Measurements from ENCODE around the gene ARFRP1.
A peak's percentile ranks its signal among the peaks of the same experiment; 100 is the strongest.

The ARFRP1 gene

DNA sequence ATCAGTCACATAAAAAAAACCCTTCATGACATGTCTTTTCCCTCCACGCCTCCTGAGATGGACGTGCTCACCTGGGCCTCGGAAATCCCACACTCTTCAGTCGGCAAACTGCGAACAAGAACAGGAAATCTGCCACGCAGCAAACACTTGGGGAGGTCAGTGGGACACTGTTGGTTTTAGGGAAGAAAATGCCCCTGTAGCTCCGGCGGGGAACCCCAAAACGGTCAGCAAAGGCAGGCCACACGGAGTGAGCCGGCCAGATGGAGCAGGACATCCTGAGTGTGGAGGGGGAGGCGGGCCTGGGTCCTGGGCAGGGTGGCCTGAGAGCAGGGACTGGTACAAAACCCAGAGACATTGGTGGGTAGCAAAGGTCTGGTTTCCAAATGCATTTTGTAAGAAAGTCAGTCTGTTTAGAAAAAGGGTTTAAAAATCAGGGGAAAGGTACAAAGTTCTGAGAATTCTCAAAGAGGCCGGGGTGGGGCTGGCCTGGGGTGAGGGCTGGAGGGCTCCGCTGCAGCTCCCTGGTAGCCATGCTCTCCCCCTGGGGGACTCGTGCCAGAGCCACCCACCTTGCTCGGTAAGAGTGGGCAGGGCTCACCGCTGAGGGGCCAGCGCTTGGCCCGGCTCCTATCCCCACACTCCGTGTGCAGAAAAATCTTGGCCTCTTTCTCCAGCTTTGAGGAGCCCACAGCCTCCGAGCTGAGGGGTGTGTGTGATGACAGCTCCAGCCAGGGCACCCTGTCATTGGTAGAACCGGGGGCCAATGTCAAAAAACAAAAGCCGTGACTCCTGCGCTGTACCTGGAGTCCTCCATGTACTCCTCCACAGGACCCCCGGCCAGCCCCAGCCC is 37.0 kb upstream of the ARFRP1 start:
- Histone ChIP-seq H3K4me3 (no peak overlapping the region), H3K27ac (no peak overlapping the region)

DNA sequence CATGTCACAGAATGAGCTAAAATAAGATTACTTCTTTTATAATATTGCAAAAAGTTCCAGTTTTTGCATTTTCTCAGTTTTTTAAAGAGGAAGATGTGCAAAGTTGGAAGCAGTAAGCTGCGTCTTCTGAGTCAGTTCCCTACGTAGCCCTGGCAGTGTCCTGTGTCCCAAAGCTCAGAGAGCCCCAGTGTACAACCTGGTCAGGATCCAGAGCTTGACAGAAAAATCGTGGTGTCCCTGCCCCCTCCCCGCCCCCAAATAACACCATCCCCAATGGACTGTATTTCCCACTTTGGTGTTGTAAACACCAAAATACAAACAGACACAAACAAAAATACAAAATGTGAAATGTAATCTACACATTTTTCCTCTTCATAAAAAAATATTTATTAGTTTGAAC is 36.4 kb upstream of the ARFRP1 start:
- Histone ChIP-seq H3K4me3 (no peak overlapping the region), H3K27ac (no peak overlapping the region)

DNA sequence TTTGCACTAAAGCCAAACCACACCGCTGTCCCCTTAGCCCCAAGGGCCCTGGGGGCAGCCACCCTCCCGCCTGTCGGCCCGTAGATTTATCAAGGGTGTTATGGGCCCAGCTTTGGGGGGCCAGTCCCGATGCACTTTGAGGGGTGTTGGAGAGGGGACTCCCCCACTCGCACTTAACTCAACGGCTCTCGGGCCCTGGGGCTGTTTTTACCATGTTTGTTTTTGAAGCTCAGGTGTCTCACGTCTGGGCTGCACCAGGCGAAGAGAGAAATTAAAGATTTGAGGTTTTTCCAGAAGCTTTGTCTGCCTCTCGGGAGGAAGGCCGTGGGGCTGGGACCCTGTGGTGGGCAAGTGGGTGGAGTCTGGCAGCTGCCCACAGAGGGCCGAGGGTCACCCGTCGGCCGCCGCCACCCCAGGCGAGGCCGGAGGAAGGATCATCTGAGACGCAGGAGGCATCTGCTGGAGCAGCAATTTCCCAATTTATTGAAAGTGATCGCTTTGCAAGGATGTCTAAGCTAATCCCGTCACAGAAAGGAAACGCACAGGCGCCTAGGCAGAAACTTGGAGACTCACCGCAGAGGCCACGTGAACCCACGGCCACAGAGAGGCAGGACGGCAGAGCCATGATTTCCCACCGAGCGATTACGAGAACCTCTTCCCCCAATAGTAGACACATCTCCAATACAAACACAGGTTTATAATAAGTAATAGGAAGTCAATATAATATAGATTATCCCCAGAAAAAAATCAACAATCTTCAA is 35.6 kb upstream of the ARFRP1 start:
- H3K4me3 ChIP-seq, result no peak overlapping the region
- H3K27ac ChIP-seq, result no peak overlapping the region

DNA sequence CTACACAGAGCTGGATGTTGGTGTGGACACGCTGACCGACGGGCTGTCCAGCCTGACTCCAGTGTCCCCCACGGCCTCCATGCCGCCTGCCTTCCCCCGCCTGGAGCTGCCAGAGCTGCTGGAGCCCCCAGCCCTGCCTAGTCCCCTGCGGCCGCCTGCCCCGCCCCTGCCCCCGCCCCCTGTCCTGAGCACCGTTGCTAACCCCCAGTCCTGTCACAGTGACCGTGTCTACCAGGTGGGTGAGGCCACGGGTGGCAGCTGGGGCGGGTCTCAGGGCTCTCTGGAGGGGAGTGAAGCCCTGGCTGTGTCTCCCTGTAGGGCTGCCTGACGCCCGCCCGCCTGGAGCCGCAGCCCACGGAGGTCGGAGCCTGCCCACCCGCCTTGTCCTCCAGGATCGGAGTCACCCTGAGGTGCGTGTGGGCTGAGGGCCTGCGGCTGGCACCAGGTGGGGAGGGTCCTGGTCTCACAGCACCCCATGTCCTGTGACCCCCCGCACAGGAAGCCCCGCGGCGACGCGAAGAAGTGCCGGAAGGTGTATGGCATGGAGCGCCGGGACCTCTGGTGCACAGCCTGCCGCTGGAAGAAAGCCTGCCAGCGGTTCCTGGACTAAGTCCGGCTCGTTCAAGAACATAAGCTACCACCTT is 34.7 kb upstream of the ARFRP1 start:
- H3K27ac ChIP-seq, result peak overlapping the region in 4 of 21 experiments; percentile 29 to 88 (median 86)
- no peak overlapping the region for H3K4me3 ChIP-seq

DNA sequence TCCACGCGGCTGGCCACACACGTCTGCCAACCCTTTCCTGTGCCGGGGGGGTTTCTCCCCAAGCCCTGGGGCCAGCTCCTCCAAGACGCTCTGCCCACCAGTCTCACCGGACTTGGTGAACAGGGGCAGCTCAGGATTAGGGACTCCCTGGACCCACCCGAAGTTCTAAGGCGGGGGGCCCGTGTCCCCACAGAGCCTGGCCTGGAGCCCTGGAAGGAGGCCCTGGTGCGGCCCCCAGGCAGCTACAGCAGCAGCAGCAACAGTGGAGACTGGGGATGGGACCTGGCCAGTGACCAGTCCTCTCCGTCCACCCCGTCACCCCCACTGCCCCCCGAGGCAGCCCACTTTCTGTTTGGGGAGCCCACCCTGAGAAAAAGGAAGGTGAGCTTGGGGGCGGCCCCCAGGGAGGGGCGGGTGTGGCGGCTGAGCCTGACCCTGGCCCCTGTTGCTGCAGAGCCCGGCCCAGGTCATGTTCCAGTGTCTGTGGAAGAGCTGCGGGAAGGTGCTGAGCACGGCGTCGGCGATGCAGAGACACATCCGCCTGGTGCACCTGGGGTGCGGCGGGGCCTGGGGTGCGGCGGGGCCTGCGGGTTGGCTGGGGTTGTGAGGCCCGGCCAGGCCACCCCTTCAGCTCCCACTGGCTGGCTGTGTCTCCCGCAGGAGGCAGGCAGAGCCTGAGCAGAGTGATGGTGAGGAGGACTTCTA is 34.1 kb upstream of the ARFRP1 start:
- peak overlapping the region in 6 of 7 experiments; percentile 53 to 75 (median 62) for H3K4me3 ChIP-seq
- H3K27ac ChIP-seq, result peak overlapping the region in 16 of 21 experiments; percentile 1 to 94 (median 86)

DNA sequence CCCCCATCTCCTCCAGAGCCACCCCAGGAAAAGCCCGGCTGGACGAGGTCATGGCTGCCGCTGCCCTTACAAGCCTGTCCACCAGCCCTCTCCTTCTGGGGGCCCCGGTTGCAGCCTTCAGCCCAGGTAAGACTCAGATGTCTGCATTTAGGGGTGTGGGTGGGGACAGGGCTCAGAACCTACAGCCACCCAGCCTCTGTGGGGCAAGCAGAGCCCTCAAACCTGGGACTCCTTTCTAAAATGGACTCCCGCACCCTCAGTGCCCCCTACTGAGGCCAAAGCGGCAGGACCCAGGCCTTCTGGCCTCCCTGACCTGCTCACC is 33.5 kb upstream of the ARFRP1 start:
- Histone ChIP-seq H3K4me3 (peak overlapping the region in 6 of 7 experiments; percentile 53 to 75 (median 62)), H3K27ac (peak overlapping the region in 18 of 21 experiments; percentile 1 to 94 (median 86))

DNA sequence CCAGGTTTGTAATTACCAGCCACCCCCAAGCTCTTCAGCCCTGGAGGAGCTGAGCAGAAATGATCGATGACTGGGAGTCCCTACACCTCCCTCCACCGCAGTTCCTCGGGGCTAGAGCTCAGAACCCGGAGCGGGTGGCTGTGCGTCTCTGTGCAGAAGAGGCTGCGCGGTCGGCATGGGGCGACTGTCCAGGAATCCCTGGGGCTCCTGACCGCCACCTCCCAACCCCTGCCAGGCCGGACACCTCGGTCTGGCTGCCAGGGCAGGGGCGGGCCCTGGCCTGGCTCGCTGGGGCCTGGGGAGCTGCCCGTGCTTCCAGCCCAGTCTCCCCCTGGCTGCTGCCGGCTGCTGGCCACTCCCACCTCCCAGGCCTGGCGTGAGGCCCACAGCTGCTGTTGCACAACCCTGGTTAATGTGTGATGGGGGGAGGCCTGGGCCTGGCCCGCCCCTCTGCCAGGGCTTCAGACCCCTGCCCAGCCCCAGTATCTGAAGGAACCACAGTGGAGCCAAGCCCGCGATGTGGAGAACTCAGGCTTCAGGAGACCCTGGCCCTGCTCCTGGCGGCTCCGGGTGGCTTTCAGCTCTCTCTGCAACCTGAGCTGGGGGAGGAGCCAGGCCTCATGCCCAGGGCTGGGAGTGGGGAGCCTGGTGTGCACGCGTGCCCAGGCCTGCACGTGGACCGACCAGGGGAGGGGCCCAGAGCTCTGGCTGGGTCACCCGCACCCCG is 33.0 kb upstream of the ARFRP1 start:
- peak overlapping the region; percentile 32 to 94 (median 86) for H3K27ac ChIP-seq
- peak overlapping the region; percentile 53 to 75 (median 62) for H3K4me3 ChIP-seq

DNA sequence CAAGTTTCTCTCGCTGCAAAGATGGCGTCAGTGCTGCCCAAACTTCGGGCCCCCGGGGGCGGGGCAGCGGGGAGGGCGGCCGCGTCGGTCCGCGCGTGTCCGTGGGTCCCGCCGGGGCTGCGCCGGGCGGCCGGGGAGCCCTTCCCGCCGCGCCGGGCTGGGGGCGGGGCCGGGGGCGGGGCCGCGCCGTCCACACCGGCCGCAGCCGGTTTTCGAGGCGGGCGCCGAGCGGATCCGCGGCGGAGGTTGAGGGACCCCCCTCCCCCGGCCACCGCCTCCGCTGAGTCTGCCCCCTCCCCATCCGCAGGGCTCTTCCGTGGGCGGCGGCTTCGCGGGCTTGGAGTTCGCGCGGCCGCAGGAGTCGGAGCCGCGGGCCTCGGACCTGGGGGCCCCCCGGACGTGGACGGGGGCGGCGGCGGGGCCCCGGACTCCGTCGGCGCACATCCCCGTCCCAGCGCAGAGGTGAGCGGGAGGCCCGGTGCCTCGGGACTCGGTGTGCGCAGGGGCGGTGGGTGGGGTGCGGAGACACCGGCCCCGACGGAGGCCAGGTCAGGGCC is 32.4 kb upstream of the ARFRP1 start:
- peak overlapping the region; percentile 53 to 75 (median 62) for H3K4me3 ChIP-seq
- H3K27ac ChIP-seq, result peak overlapping the region; percentile 32 to 94 (median 86)

DNA sequence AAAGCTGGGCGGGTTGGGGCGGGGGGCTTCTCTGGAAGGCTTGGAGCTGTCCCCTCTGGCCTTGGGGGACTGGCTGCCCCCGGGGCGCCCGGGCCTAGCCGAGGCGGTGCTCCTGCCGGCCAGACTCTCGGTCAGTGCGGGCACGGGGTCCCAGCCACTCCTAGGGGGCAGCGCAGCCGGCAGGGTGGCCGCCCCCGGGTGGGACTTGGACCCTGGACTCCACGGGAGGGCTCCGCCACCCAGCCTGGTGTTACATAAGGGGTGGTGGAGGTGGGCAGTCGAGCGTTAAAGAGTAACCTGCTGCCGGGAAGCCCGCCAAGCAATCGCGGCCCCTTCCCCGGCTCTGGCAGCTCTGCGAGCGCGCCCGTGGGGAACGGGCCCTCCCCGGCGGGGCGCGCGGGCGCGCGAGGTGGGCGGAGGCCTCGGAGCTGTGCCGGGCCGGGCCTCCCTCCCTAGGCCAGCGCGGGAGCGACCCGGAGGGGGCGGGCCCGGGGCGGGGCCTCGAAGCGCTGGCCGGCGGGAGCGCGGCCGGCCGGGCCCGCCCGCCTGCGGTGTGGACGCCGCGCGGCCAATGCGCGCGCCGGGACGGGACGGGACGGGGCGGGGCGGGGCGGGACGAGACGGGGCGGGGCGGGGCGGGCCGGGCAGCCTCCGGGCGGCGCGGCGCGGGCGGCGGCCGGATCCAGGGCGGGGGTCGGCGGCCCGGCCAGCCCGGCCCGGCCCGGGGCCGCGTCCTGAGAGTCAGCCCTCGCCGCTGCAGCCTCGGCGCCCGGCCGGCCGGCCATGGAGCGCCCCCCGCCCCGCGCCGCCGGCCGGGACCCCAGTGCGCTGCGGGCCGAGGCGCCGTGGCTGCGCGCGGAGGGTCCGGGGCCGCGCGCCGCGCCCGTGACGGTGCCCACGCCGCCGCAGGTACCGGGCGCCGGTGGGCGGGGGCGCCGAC is 31.6 kb upstream of the ARFRP1 start, which contains the start of gene SLC2A4RG:
Gene SLC2A4RG (plus strand): TSS at position 647 of the 940 bp plus-strand sequence. CDS start 137 bp downstream, at position 784.
- peak within 1 kb of the TSS; percentile 61 to 94 (median 87) for H3K27ac ChIP-seq
- H3K4me3 ChIP-seq, result peak within 1 kb of the TSS; percentile 53 to 75 (median 62)

DNA sequence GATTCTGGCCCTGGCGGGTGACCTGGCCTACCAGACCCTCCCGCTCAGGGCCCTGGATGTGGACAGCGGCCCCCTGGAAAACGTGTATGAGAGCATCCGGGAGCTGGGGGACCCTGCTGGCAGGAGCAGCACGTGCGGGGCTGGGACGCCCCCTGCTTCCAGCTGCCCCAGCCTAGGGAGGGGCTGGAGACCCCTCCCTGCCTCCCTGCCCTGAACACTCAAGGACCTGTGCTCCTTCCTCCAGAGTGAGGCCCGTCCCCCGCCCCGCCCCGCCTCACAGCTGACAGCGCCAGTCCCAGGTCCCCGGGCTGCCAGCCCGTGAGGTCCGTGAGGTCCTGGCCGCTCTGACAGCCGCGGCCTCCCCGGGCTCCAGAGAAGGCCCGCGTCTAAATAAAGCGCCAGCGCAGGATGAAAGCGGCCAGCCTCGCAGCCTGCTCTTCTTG is 30.9 kb upstream of the ARFRP1 start:
- peak overlapping the region; percentile 19 to 94 (median 81) for H3K27ac ChIP-seq
- H3K4me3 ChIP-seq, result peak overlapping the region; percentile 32 to 53 (median 41)

DNA sequence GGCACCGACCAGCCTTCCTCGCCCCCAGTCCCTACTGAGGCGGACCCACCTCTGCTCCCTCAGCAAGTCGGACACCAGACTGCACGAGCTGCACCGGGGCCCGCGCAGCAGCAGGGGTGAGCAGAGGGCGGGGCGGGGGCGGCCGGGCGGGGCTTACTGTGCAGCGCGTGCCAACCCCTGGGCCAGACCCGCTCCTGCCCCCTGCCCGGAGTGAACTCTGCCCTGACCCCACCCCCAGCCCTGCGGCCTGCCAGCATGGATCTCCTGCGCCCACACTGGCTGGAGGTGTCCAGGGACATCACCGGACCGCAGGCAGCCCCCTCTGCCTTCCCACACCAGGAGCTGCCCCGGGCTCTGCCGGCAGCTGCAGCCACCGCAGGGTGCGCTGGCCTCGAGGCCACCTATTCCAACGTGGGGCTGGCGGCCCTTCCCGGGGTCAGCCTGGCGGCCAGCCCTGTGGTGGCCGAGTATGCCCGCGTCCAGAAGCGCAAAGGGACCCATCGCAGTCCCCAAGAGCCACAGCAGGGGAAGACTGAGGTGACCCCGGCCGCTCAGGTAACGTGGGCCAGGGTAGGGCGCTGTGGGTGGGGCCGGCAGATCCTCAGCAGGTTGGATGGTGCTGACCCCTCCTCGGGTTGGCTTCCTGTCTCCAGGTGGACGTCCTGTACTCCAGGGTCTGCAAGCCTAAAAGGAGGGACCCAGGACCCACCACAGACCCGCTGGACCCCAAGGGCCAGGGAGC is 30.3 kb upstream of the ARFRP1 start:
- Histone ChIP-seq H3K27ac (peak overlapping the region in 20 of 21 experiments; percentile 6 to 94 (median 75)), H3K4me3 (peak overlapping the region; percentile 32 to 53 (median 41))

DNA sequence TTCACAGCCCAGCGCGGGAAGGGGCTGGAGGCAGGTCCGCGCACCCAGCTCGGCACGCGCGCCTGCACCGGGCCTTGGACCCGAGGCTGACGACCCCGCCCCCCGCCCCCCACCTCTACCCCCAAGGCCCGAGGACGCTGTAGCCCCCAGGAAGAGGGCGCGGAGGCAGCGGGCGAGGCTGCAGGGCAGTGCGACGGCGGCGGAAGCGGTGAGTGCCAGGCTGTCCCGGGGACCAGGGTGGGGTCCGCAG is 29.8 kb upstream of the ARFRP1 start:
- peak overlapping the region; percentile 32 to 53 (median 41) for H3K4me3 ChIP-seq
- H3K27ac ChIP-seq, result peak overlapping the region in 19 of 21 experiments; percentile 6 to 94 (median 68)

DNA sequence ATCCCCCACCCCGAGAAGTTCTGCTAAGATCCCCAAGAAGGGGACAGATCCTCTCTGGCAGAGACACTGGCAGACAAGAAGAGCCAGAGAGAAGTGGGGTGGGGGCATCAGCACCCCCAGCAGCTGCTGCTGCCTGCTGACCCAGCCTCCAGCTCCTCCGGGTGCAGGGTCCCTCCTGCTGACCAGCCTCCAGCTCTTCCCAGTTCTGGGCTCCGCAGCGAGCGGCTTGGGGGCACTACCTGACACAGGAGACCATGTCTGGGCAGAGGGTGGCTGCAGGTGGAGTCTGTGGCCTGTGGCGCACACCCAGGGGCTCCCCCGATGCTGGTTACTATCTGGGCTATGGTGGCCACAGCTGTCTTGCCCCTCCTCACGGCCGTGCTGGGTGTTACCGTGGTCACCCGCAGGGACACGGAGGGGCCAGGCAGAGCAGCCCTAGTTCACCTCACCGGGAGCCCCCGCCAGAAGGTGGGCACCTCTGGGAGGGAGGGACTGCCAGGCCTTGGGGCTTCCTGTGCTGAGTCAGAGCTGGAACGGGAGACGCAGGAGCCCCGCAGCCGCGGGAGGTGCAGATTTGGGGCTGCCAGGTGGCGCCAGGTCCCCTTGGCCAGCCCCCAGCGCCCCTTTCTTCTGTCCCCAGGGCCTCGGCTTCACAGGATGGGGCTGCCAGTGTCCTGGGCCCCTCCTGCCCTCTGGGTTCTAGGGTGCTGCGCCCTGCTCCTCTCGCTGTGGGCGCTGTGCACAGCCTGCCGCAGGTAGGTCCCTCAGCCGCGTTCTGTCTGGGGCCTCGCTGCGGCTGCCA is 29.3 kb upstream of the ARFRP1 start:
- Histone ChIP-seq H3K27ac (peak overlapping the region; percentile 6 to 94 (median 68)), H3K4me3 (peak overlapping the region; percentile 32 to 53 (median 41))

DNA sequence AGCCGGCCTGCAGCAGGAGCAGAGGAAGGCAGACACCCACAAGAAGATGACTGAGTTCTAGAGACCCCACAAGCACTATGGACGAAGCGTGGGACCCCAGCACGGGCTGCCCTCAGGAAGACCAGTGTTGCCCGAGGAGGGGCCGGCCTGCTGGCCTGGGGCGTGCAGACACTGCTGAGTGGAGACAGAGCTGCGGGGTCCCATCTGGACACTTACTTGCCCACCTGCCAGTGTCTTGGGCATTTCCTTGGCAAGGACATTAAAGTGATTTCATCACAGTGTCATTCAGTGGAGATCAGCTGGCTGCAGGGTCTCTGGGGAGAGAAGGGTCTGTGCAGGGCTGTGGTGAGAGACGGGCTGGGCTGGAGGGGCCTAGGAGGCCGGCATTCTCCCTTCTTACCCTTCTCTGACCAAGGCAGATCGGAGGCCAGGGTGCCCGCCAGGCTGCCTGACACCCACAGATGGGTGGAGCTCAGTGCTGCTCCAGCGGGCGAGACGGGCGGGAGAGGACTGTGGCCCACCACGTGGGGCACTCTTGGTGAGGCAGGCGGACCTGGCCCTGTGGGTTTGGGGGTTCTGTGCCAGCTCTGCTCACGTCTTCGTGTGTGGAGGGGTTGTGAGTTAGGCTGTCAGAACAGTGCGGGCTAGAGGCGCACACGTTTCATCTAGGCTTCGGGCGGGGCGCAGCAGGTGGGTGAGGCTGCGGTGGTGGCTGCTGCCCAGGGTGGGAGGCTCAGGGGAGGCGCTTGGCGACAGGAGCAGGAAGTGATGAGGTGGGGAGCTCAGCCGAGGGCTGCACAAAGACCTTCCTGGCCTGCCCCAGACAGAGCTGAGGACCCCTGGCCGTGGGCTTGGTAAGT is 28.3 kb upstream of the ARFRP1 start, which contains the start of gene LIME1:
Gene LIME1 (plus strand): TSS at position 806 of the 860 bp plus-strand sequence. CDS start 886 bp downstream, outside the sequence.
- peak within 1 kb of the TSS; percentile 6 to 94 (median 68) for H3K27ac ChIP-seq
- H3K4me3 ChIP-seq, result peak within 1 kb of the TSS; percentile 32 to 53 (median 41)
